GM19240 (cell line): ENCODE data around the gene EXOC3L4.
"Not testable (repeated sequence)": the region's sequence is repeated elsewhere in the genome, so short reads cannot be mapped to it uniquely, and the experiment has no call there.

Experiments
- DNase-seq: peaks from one replicate; pipeline ENCODE4 v3.0.0; 2011; ENCODE audit warnings: low spot score; ENCODE audit not compliant: insufficient read length

EXOC3L4 gene

DNA sequence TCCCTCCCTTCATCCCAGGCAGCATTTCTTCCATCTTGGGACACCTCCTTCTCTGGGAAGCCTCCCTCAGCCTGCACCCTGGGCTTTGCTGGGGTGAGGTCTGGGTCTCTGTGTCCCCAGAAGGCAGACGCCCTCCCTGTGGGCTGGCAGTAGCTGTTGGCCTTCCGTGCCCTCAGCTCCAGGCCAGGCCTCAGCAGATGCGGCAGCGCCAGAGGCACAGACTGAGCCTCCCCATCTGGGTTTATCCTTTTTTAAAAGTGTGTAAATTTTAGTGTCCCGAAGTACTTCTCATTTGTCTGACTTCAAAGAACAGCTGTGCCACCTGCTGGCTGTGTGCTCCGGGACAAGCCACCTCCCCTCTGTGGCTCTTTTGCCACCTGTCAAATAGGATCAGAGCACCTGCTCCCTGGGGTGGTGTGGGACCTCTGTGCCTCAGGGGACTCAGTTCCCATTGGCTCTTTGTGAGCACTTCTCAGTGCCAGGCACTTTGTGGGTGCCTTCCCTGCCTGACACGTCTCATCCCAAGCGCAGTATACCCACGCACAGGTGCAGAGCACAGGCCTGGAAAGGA lies 11.1 kb downstream of the EXOC3L4 start:
- no peak for DNase-seq

GRCh38 chr14:103107455-103107854 lies 12.9 kb downstream of the EXOC3L4 start:
- DNase-seq = no peak

DNA sequence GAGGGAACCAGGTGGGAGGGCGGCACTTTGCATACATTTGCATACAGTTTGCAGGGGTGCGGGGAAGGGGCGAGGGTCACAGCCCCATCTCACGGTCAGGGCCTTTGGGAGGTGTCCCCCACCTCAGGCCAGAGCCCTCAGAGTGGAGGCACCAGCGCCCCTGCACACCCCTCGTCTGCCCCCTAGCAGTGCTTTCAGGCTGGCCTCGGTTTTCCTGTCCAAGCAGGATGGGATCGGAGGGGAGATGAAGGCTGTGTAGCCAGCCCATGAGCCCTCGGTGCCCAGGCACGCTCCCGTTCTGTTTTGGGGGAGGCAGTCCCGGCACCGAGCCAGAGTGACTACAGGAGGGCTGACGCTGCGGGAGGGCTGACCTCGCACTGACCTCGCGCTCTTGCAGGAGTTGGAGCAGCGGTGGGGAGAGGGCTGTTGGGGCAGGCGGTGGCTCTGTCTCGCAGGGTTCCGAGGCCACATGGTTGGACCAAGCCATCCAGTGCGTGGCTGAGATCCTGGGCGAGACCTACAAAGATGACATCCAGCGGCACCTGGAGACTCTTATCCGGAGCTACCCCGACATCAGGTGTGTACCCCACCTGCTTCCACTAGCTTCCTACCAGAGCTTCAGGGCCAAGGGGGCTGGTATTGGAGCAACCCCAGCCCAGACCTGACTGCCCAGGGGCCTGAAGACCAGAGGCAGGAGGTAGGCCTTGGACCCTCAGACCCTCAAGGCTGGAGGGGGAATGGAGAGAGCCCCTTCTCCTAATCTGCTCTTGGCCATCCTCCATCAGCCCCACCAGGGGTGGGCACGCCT lies 13.6 kb downstream of the EXOC3L4 start:
- DNase-seq = no peak

- DNase-seq = peak; percentile 64
Measured at GRCh38 chr14:103108749-103109207, 14.3 kb downstream of the EXOC3L4 start.

GRCh38 chr14:103109535-103110441 lies 15.3 kb downstream of the EXOC3L4 start:
- no peak for DNase-seq

DNA sequence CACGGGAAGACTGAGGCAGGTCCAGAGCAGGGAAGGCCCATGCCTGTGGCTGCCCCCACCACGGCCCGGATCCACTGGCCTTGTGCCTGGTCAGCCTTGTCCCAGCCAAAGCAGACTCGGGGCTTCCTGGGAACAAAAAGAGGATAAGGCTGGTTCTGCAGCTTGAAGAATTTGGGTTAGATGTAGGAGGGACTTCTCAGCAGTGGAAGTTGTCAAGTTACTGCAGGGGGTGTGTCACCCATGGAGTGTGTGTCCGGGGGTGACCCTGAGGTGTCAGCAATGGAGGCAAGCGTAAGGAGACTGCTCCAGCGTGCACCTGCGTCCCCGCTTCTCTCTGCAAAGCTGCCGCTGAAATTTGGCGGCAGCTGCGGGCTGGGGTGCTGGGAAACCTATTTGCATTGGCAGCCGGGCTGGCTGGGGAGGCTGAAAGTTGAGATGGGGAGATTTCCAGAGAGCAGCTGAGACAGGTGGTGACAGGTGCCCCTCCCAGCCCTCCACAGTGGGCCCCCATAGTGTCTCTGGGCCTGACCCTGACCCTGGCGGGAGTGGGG lies 16.2 kb downstream of the EXOC3L4 start:
- DNase-seq = no peak

DNA sequence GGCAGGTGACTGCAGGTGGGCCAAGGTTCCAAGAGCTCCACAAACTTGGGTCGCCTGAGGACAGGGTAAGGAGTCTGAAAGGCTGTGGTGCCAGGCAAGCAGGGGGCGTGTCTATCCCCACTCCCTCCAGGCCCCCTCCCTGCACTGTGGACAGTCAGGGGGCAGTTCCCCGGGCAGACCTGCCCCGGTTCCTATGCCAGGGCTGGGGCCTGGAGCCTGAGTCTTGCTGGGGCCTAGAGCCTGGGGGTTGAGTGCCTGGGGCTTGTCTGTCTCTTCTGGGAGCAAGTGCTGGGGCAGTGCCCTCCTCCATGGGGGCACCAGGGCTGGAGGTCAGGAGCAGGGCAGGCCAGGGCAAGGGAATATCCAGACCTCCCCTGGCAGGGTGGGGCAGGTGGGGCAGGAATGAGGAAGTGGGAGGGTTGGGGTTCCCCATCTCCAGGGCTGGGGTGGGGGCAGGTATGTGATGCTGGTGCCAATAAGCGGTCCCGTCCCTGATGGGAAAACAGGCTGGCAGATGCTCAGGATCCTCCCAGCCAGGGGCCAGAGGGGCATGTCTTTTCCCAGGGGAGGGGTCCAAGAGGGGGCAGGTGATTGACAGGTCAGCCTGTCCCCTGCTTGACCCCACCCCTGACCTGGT lies 16.8 kb downstream of the EXOC3L4 start:
- no peak for DNase-seq

DNA sequence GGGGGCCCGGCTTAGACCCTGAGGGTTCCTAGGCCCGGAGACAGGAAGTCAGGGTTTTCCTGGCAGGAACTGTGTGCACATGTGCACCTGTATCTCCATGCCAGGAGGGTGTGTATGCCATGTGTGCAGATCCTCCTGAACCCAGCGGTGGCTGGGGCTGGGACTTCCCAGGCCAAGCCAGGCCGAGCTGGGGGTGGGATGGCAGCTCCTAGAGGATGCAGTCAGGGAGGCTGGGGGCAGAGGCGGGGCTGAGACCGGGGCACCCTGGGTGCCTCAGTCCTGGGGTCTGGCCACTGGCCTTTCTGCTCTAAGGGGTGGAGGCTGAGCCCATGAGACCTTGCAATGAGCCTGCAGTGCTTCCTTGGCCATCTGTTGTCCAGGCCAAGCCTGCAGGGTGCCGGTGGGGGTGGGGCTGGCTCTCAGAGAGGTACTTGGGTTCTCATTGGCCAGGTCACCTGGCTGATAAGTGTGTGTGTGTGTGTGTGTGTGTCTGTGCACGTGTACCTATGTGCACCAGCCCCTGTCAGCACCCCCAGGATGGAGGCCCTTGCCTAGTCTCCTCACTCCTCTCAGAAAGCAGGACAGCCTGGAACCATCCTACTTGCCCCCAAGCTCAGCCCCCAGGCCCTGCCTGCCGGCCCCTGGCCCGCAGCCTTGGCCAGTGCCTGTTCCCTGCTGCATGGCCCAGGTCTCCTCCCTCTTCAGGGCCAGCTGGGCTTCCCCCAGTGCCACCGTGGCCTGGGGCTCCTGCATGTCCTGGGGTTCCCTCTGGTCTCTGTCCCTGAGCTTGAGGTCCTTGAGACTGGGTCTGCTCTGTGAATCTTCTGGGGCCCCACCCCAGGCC lies 18.1 kb downstream of the EXOC3L4 start:
- no peak for DNase-seq

DNA sequence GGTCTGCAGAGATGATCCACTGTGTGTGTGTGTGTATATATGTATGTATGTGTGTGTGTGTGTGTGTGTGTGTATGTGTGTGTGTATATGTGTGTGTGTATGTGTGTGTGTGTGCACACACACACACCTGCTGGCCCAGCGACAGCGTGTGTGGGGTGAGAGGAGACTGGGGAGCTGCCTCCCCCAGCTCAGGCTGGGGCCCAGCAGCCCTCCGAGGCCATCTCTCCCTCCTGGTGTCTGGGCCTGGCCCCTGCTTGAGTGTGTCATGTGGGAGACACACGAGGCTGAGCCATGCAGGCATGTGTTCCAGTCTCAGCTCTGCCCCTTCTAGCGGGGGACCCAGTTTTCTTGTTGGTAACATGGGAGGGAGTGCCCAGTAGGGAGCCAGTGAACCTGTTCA lies 18.8 kb downstream of the EXOC3L4 start:
- DNase-seq = no peak

DNA sequence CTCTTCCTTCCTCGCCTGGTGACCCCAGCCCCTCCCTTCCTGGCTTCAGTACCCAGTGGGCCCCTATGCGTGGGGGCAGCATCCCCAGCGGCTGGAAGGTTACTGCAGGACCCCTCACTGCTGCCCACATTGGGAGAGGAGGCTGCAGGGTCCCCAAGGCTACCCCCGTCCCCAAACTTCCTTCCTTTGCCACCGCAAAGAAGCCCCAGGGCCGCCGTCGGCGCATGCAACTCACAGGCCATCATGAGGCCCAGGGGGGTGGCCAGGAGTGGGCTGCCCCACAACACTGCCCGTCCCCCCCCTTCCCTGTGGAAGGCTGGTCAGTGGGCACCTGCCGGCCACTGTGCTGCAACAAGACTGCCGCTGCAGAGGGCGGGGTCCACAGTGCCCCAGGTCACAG lies 19.2 kb downstream of the EXOC3L4 start:
- DNase-seq = no peak

DNA sequence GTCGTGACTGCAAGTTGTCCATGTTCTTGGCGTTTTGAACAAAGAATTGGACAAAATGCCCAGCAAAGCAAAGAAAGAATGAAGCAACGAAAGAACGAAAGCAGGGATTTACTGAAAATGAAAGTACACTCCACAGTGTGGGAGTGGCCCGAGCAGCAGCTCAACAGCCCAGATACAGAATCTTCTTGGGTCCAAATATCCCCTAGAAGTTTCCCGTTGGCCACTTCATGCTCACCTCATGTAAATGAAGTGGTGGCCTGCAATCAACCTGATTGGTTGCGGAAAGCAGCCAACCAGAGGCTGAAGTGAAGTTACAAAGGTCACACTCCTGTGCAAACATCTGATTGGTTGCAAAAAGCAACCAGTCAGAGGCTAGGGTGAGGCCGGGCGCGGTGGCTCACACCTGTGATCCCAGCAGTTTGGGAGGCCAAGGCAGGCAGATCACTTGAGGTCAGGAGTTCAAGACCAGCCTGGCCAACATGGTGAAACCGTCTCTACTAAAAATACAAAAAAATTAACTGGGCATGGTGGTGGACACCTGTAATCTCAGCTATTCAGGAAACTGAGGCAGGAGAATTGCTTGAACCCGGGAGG lies 20.7 kb downstream of the EXOC3L4 start:
- not testable (repeated sequence) for DNase-seq

DNA sequence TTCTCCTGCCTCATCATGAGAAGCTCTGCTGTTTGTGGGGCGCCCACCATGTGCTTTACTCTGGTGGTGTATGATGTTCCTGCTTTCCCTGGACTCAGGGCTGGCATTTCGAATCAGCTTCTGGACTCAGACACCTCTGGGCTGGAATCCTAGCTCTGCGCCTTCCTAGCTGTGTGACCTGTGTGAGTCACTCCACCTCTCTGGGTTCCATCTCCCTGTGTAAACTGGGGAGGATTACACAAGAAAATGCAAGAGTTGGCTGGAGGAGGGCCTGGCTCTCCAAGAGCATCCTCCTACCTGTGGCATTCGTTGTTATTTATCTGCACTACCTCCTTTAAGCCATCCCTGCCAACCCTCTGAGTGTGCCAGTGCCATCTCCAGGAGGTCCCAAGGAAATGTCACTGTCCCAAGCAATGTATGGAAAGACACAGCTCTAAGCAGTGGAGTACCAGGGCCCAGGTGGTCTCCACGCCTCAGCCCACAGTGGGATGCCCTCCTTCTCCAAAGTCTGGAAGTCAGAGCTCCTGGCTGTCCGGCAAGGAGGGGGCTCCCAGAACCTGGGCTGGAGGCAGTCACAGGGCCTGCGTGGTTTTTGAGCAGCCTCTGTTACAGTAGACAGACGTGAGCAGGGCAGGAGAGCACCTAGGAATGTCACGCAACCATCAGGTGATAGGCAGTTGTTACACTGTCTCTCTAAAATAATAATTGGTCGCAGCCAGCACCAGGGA lies 21.5 kb downstream of the EXOC3L4 start:
- DNase-seq = no peak

- DNase-seq = no peak
Measured at GRCh38 chr14:103116636-103117035, 22.1 kb downstream of the EXOC3L4 start.

DNA sequence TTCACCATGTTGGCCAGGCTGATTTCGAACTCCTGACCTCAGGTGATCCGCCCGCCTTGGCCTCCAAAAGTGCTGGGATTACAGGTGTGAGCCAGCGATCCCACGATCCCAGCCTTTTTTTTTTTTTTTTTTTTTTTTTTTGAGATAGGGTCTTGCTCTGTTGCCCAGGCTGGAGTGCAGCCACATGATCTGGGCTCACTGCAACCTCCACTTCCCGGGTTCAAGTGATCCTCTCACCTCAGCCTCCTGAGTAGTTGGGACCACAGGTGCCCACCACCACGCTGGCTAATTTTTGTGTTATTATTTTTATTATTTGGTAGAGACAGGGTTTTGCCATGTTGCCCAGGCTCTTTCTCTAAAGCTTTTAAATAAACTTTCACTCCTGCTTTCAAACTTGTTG lies 23.0 kb downstream of the EXOC3L4 start:
- not testable (repeated sequence) for DNase-seq

DNA sequence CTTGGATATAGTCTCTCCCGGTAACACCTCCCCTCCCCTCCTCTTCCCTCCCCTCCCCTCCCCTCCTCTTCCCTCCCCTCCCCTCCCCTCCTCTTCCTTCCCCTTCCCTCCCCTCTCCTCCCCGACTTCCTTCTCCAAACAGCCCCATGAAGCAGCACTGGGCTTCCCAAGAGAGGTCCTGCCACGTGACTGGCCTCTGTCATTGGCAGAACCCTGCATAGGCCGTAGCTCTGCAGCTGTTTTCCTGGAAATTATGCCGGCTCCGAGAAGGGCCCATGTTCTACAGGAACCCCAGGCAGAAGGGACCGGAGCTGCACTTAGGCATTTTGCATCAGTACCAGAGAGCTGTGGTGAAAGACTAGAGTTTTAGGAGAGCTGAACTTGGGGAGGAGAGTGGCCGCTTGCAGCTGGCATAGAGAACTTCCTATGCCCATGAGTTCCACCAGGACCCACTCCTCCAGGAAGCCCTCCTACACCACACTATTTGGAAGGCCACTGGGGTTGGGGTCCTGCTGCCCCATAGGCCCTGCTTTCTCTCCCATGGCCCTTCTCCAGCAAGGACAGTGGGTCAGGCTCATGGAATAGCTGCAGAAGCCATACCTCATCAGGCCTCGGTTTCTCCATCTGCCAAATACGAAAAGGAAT lies 23.6 kb downstream of the EXOC3L4 start:
- DNase-seq = no peak

DNA sequence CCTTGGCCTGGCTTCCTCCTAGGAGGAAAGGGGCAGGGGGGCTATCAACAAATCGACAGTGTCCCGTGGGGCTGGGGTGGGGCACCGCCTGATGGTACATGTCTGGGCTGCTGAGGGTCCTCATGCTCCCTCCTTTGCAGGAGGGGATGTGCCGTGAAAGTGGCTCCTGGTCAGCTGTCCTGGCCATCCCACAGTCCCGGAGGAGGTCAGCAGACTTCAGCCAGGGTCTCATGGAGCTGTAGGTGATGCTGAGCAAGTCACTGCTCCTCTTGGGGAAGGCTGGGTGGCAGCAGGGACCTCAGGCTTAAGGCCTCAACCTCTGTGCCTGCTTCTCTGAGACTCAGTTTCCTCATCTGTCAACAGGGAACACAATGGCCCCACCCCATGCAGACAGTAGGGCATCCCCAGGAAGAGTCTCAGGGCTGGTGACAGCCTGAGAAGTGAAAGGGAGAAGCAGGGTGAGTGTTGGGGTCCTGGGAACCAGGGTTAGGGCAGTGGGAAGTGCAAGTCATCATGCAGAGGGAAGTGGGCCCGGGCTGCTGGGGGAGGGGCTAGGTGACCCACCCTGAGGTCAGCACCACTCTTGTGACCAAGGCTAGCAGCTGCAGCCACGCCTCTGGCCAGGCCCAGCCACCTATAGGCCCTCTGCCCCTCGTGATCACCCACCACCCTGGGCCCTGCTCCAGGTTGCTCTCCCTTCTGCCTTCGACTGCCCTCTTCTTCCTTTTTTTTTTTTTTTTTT lies 24.3 kb downstream of the EXOC3L4 start:
- DNase-seq = no peak

GRCh38 chr14:103119527-103119926 lies 25.0 kb downstream of the EXOC3L4 start:
- DNase-seq = not testable (repeated sequence)
